Esophagus squamous epithelium (tissue), 5 donors: ENCODE measurements around the gene SLC30A9. TPM values are rescaled to one million over a fixed set of nuclear protein-coding genes. Genes with fewer than 3 reads are reported as not detected.
A peak's percentile ranks its signal among the peaks of the same experiment; 100 is the strongest.

Source experiments
- DNase-seq: peaks from one replicate; lab custom pipeline; 2025; lab: John Stamatoyannopoulos, UW
- H3K27ac ChIP-seq, 4 donors: fragments of 200-600 bp; sonication (generic); one replicate each; pipeline ENCODE4 v1.5.1; 2016 to 2019; ENCODE audit warnings: mild to moderate bottlenecking in 1 of 4
- H3K27me3 ChIP-seq, 4 donors: fragments of 200-600 bp; sonication (generic); 1 replicate in 3 of 4; 2 replicates in 1 of 4; pipeline versions ENCODE4 v1.5.1 to v1.6.0; 2017 to 2021; ENCODE audit warnings: antibody characterized with exemption in 1 of 4
- H3K36me3 ChIP-seq, 3 donors: fragments of 200-600 bp; sonication (generic); one replicate each; pipeline ENCODE4 v1.5.1; 2016 to 2019
- H3K4me1 ChIP-seq, 3 donors: fragments of 200-600 bp; sonication (generic); one replicate each; pipeline ENCODE4 v1.5.1; 2017 to 2019
- H3K4me3 ChIP-seq, 4 donors: fragments of 200-600 bp; sonication (generic); 1 replicate in 3 of 4; 2 replicates in 1 of 4; pipeline ENCODE4 v1.5.1; 2016 to 2019; ENCODE audit warnings: mild to moderate bottlenecking in 2 of 4, moderate library complexity in 1 of 4
- H3K9me3 ChIP-seq, 3 donors: fragments of 200-600 bp; sonication (generic); one replicate each; pipeline ENCODE4 v1.5.1; 2016 to 2019
- CTCF ChIP-seq, 6 experiments: fragments of 450-650 bp in 4 of 6; fragments of 200-600 bp in 2 of 6; sonication (generic) in 2 of 6; IDR thresholded peaks; one replicate each; pipeline ENCODE4 v1.5.1; 2016 to 2019; ENCODE audit warnings: antibody characterized with exemption in 6 of 6, mild to moderate bottlenecking in 4 of 6, moderate library complexity in 4 of 6
- POLR2A ChIP-seq, 4 donors: fragments of 450-650 bp; IDR thresholded peaks; one replicate each; pipeline ENCODE4 v1.6.1; 2017; ENCODE audit warnings: antibody characterized with exemption in 4 of 4, mild to moderate bottlenecking in 4 of 4, moderate library complexity in 3 of 4
- WGBS, 2 donors: methylation state at CpG; one replicate each; pipeline ENCODE4 v1.1.5; 2018; 5-methylcytosine and 5-hydroxymethylcytosine counted together
- intact Hi-C: fragments of 100-400 bp; cut with DNase I; formaldehyde crosslinking; loops from one replicate; pipeline ENCODE4 v1.15.0; 2022
- total RNA-seq, 4 donors: library from RNA; depleted of rRNA; stranded (reverse); fragments of >200 nt; gene quantifications; one replicate each; pipeline ENCODE4 v1.1.0, GENCODE V29; 2016
- donor health status: DM: yes; HTN: yes; CAD: no.

SLC30A9 gene
- total RNA-seq, result 10 to 100 TPM; 37.1 to 52.7 (median 46.4) TPM

DNA sequence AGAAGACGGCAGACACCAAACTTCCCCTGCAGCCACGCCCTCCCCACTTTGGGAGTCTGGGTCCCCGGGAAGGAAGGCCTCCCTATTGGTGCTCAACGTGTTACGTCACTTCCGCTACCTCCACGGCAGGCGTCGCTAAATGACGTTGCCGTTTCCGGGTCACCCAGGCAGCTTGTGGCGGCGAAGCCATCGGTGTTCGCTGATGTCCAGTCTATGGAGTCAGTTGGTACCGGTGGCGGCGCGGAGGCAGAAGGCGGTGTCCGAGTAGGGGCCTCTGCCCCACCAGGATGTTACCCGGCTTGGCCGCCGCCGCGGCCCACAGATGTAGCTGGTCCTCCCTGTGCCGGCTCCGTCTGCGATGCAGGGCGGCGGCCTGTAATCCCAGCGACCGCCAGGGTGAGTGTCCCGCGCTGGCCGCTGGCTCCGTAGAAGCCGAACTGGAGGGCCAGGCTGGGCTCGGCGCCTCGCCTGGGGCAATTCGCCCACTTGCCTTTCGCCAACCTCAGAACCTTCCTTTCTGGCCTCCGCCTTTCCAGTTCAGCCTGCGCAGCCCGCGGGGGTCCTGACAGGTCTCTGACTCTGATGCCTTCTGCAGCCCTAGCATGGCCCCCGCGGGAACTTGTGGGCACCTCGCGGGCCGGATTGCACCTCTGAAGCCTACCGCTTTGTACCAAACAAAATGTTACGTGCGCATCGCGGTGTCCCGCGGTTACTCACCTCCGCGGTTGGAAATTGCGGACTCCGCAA is at the start of gene SLC30A9:
TSS of gene SLC30A9 (plus strand) at position 166 of the 747 bp plus-strand sequence. CDS start at position 288, 122 bp downstream.
- Histone ChIP-seq H3K4me3 (peak within 1 kb of the TSS; percentile 82 to 99 (median 94)), H3K27me3 (no peaks in the 10 kb centered on the region), H3K4me1 (peaks cover 9 to 35% (median 13%) of the 10 kb centered on the region in 3 donors), H3K9me3 (no peaks in the 10 kb centered on the region), H3K27ac (peak within 1 kb of the TSS; percentile 84 to 93 (median 88)), H3K36me3 (no peaks in the 10 kb centered on the region)
- peak in 3 of 4 donors; percentile 44 to 88 (median 81) for TF ChIP-seq POLR2A (IDR thresholded peaks at IDR 0.05)
- peak in 4 of 6 experiments; percentile 37 to 61 (median 45) for TF ChIP-seq CTCF (IDR thresholded peaks at IDR 0.05)
- 1 to 2% methylated on average over 19 to 31 of the region's 64 CpGs for WGBS, 2 donors
- intact Hi-C loops, result no loop called here
- DNase-seq, result peak; percentile 68

- Histone ChIP-seq H3K9me3 (no peaks in the 10 kb centered on the region), H3K27me3 (no peaks in the 10 kb centered on the region), H3K27ac (no peak overlapping the region), H3K36me3 (peaks cover 0 to 61% (median 0%) of the 10 kb centered on the region in 3 donors), H3K4me3 (no peak overlapping the region), H3K4me1 (peaks cover 7 to 39% (median 24%) of the 10 kb centered on the region in 3 donors)
- no peak for TF ChIP-seq CTCF (IDR thresholded peaks at IDR 0.05)
- TF ChIP-seq POLR2A (IDR thresholded peaks at IDR 0.05), result no peak
- no peak for DNase-seq
- intact Hi-C loops, result no loop called here
Measured at GRCh38 chr4:41940834-41941233, 49.5 kb upstream of the SLC30A9 start.

DNA sequence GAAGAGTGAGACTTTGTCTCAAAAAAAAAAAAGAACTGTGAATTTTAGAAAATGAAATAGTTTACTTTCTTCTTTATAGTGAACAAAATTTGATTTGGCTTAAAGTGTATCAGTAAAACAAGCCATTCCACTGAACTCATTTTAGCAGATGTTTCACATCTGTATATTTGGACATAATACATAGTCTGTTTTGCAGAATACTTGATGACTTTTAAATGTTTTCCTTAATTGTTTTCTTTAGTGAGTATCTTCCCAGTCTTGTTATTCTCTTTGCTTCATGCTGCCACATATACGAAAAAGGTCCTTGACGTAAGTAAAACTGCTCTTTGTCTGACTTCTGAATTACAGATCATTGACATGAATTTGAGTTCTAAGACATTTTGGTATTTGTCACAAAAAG is 46.8 kb upstream of the SLC30A9 start:
- Histone ChIP-seq H3K36me3 (peaks cover 0 to 83% (median 0%) of the 10 kb centered on the region in 3 donors), H3K9me3 (no peaks in the 10 kb centered on the region), H3K27me3 (no peaks in the 10 kb centered on the region), H3K4me3 (no peak overlapping the region), H3K27ac (no peak overlapping the region), H3K4me1 (peaks cover 0 to 13% (median 6%) of the 10 kb centered on the region in 3 donors)
- TF ChIP-seq POLR2A (IDR thresholded peaks at IDR 0.05), result no peak
- no peak for TF ChIP-seq CTCF (IDR thresholded peaks at IDR 0.05)
- DNase-seq, result no peak
- intact Hi-C loops, result no loop called here
- 64 to 95% methylated on average over 2 of the region's 2 CpGs for WGBS, 2 donors

DNA sequence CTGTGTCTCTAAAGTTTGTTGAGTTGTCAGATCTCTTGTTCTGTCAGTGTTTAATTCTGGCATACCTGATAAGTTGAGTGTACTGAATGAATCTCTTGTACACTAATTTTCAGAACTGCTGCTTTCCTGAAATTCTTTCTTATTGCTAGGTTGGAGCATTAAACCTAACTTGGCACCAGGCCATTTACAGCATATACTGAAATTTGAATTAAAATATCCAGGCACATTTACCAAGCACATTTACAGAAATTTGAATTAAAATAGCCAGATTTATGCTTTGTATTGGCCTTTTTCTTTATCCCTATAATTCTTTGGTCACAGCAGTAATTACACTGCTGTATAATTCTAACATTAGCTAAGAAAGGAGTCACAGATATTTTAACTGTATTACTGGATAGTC is 46.2 kb upstream of the SLC30A9 start:
- no peak for DNase-seq
- intact Hi-C loops, result no loop called here
- Histone ChIP-seq H3K27ac (no peak overlapping the region), H3K4me1 (peaks cover 0 to 7% (median 0%) of the 10 kb centered on the region in 3 donors), H3K9me3 (no peaks in the 10 kb centered on the region), H3K36me3 (peaks cover 0 to 83% (median 0%) of the 10 kb centered on the region in 3 donors), H3K27me3 (no peaks in the 10 kb centered on the region), H3K4me3 (no peak overlapping the region)
- no peak for TF ChIP-seq POLR2A (IDR thresholded peaks at IDR 0.05)
- no peak for TF ChIP-seq CTCF (IDR thresholded peaks at IDR 0.05)

GRCh38 chr4:41949531-41949930 is 40.8 kb upstream of the SLC30A9 start:
- intact Hi-C loops, result no loop called here
- WGBS, 2 donors, result 63 to 76% methylated on average over 3 of the region's 3 CpGs
- H3K27ac ChIP-seq, result no peak overlapping the region
- H3K27me3 ChIP-seq, result no peaks in the 10 kb centered on the region
- no peaks in the 10 kb centered on the region for H3K4me1 ChIP-seq
- no peaks in the 10 kb centered on the region for H3K9me3 ChIP-seq
- H3K36me3 ChIP-seq, result peaks cover 0 to 96% (median 9%) of the 10 kb centered on the region in 3 donors
- TF ChIP-seq CTCF (IDR thresholded peaks at IDR 0.05) (no peak), POLR2A (IDR thresholded peaks at IDR 0.05) (no peak)
- no peak for DNase-seq
- no peak overlapping the region for H3K4me3 ChIP-seq
